GM10266 (cell line): ENCODE data around the gene FAM120B.
"Not testable (repeated sequence)": the region's sequence is repeated elsewhere in the genome, so short reads cannot be mapped to it uniquely, and the experiment has no call there.

ENCODE experiments used
- DNase-seq: peaks from one replicate; pipeline ENCODE4 v3.0.0; 2012; ENCODE audit errors: extremely low spot score
- TF ChIP-seq, protein P1 (sequence below): IDR thresholded peaks from 2 replicates; pipeline ENCODE4 v1.5.1; 2012; ENCODE audit warnings: mild to moderate bottlenecking, low read depth; ENCODE audit not compliant: control insufficient read depth, insufficient read depth; ENCODE audit errors: missing control alignments

FAM120B gene

DNA sequence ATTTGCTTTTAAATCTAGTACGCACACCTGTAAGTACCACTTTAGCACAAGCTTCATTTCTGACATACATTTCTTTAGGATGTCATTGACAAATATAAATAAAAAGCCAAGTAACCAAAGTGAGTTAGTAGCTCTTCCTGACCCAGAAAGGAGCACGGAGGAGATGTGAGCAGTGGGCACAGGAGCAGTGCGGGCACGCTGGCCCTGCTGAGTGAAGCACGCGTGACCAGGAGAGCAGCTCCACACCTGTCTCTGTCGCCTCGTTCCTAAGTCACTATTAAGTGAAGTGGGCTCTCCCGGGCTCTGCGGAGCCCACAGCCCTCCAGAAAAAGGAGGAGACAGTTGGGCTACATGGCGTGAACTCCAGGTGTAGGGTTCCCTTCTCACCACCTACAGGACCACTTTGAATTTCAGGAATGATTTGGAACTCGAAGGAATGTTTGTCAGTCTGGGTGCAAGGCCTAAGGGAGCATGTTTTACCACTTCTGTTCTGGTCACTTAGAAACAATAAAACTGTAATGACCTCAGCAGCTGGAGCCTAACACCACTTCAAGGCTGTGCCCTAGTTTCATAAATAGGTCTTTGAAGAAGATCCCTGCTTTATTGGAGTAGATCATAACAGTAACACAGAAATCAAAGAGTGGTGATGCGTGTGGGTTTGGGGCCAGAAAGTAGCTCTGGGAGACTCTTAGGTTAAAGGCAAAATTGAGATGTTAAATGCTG, 95.9 kb downstream of the FAM120B start:
- no peak for DNase-seq
- TF ChIP-seq, protein P1, sequence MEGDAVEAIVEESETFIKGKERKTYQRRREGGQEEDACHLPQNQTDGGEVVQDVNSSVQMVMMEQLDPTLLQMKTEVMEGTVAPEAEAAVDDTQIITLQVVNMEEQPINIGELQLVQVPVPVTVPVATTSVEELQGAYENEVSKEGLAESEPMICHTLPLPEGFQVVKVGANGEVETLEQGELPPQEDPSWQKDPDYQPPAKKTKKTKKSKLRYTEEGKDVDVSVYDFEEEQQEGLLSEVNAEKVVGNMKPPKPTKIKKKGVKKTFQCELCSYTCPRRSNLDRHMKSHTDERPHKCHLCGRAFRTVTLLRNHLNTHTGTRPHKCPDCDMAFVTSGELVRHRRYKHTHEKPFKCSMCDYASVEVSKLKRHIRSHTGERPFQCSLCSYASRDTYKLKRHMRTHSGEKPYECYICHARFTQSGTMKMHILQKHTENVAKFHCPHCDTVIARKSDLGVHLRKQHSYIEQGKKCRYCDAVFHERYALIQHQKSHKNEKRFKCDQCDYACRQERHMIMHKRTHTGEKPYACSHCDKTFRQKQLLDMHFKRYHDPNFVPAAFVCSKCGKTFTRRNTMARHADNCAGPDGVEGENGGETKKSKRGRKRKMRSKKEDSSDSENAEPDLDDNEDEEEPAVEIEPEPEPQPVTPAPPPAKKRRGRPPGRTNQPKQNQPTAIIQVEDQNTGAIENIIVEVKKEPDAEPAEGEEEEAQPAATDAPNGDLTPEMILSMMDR, result no peak

DNA sequence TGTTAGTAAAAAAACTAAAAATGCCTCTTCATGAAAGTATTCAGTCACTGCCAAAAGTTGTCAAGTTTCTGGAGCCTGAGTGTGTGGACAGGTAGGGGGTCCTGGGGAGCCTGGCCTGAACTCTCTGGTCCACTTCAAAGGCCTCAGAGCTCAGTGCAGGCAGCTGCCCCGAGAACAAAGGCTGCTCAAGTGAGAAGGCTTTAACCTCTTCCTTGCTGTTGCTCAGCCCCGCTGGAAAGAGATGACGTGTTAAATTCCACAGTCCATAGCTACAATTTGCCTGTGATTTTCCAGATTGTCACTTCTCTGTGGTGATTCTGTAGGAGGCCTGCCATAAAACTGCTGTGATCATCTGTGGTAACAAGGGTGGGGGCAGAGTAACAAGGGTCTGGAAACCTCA, 96.9 kb downstream of the FAM120B start:
- no peak for DNase-seq
- TF ChIP-seq, protein P1, result no peak

DNA sequence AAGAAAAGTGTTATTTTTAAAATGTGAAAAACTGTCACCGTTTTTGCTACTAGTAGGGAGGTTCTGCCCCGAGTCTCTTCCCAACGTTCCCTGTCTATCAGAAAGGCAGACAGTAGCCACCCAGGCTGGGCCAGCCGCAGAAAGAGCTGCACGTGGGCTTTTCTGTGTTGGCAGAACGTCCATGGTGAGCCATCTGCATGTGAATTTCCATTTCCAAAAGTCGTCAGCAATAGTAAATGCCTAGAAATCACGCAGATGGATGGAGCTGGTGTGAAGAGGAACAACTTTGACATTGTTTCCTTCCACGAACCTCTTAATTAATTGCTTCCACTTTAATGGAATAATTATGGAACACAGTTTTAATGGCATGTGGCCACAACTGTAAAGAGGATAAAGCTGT, 97.5 kb downstream of the FAM120B start:
- TF ChIP-seq, protein P1, result no peak
- no peak for DNase-seq

DNA sequence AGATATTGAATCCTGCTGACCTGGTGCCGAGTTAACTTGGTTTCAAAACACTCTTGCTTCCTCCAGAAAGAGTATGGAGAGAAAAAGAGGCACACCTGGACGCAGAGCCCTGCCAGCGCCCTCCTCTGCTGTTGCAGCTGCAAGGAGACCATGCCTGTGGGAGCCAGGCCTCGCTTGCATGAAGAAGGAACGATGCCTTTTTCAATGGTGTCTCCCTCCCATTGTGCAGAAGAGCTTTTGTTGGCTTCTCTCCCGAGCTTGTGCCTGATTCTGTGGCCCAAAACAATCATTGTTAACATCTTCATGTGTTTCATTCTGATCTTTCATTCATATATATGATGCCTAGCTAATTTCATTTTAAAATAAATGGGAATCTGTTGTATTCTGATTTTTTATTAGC, 98.1 kb downstream of the FAM120B start:
- no peak for DNase-seq
- TF ChIP-seq, protein P1, result no peak

DNA sequence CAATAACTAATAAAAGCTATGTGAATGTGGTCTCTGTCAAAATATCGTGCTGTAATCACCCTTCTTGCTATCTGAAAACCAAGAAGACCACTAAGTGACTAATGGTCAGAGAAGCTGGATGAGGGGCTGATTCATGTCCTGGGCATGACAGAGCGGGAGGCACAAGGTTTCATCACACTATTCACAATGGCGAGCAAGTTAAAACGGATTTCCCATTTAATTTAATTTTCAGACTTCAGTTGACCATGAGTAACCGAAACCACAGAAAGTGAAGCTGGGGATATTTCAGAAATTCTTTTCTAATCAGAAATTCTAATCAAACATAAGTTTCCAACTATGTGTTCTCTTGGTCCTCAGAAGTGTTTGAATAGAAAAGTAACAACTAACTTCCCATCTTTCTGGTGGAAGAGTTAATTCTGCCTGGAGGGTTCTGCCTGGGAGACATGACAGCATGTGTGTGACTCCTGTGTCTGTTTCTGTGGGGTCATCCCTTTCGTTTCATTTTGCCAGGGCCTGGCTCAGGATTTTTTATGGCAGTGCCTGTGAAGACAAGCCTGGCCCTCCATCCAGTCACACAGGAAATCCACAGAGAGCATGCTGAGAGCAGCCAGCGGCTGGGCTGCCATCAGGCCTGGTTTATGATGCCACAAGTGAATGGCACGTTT, 98.9 kb downstream of the FAM120B start:
- TF ChIP-seq, protein P1, result no peak
- no peak for DNase-seq

DNA sequence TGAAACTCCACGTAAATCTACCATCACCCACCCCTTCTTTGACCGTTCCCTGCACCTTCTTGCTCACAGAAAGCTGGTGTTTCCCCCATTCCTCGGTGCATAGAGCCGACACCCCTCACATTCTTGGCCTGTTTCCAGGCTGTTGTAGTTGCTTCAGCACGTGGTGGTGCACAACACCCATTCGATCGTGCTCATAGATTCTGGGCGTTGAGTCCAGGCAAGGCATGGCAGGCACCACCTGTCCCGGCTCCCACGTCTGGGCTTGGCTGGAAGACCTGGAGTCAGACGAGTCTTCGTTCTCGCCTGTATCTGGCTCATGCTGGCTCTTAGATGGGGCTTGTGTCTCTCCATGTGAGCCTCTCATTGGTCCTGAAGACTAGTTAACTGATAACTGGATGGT, 100.6 kb downstream of the FAM120B start:
- no peak for DNase-seq
- TF ChIP-seq, protein P1, result no peak

DNA sequence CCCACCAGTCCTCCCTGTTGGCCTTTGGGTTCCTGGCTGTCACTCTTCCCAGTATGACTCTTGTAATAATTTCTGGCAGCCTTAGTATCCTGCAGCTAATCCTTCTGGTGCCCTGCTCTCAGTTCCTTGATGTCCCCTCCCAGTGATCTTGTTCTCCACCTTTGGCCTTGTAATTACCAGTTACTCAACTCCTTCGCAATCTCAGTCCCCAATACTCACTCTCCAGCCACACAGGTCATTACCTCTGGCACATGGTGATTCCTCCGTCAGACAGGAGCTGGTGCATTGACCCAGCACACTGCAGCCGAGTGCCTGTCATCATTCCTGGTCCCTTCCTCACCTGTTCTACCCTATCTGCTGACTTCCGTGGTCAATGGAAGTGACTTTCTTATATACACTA, 101.4 kb downstream of the FAM120B start:
- TF ChIP-seq, protein P1, result no peak
- no peak for DNase-seq

DNA sequence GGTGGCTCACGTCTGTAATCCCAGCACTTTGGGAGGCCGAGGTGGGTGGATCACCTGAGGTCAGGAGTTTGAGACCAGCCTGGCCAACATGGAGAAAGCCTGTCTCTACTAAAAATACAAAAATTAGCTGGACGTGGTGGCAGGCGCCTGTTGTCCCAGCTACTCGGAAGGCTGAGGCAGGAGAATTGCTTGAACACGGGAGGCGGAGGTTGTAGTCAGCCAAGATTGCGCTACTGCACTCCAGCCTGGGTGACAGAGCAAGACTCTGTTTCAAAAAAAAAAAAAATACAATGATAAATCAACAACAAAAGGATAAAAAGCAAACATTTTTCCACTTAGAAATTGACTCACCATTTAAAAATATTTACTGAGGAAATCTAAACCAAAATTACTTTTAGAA, 103.2 kb downstream of the FAM120B start:
- DNase-seq, result not testable (repeated sequence)
